HL-60 (cell line): ENCODE measurements around the gene FARS2.

Experiments
- DNase-seq, 2 experiments: peaks; one replicate each; pipeline ENCODE4 v3.0.0-alpha.2; 2010 to 2020; ENCODE audit warnings: low read depth in 1 of 2, low spot score in 1 of 2
- H3K27ac ChIP-seq: fragments of 250-450 bp; sonication (Bioruptor Pico); replicated peaks from 2 replicates; pipeline ENCODE4 v1.5.1; 2020; ENCODE audit warnings: mild to moderate bottlenecking, moderate library complexity
- H3K27me3 ChIP-seq: fragments of 250-450 bp; sonication (Bioruptor Pico); 2 replicates; pipeline ENCODE4 v1.5.1; 2021; ENCODE audit warnings: mild to moderate bottlenecking, moderate library complexity; ENCODE audit not compliant: insufficient read depth, poor library complexity, severe bottlenecking
- H3K4me3 ChIP-seq: replicated peaks from 2 replicates; pipeline ENCODE4 v1.5.1; 2011; ENCODE audit warnings: mild to moderate bottlenecking, control low read depth, low read length; ENCODE audit not compliant: insufficient read depth
- GABPA ChIP-seq: IDR thresholded peaks from 2 replicates; pipeline ENCODE4 v1.6.1; 2012; ENCODE audit warnings: low read depth
- POLR2AphosphoS5 ChIP-seq: IDR thresholded peaks from 2 replicates; pipeline ENCODE4 v1.6.1; 2012; ENCODE audit warnings: low read depth
- SPI1 ChIP-seq: IDR thresholded peaks from 2 replicates; pipeline ENCODE4 v1.6.1; 2012; ENCODE audit warnings: low read depth, mild to moderate bottlenecking, borderline replicate concordance
- TF ChIP-seq, protein P1 (sequence below): IDR thresholded peaks from 2 replicates; pipeline ENCODE4 v1.6.1; 2012; ENCODE audit warnings: low read depth; ENCODE audit not compliant: insufficient replicate concordance
- TF ChIP-seq, protein P2 (sequence below): IDR thresholded peaks from one replicate; pipeline ENCODE4 v1.5.1; 2011; ENCODE audit warnings: low read length, control low read depth, inconsistent platforms; ENCODE audit not compliant: insufficient read depth

FARS2 gene

DNA sequence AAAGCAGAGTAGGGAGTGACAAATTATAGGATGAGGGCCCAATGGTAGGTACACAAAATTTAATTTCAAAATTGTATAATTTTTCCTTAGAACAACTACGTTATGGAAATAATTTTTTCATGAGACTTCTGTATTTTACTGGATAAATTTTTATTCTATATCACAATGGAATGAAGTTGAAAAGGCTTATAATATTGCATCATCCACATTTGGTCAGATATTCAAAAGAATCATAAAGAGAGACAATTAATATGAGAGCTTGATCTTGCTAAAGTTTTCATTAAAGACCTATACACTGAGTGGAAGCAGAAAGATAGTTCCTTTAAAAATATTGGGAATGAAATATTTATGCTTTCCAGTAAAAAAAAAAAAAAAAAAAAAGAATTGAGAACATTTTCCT is 242.8 kb downstream of the FARS2 start:
- TF ChIP-seq SPI1 (no peak), GABPA (no peak), POLR2AphosphoS5 (no peak)
- TF ChIP-seq, protein P1, sequence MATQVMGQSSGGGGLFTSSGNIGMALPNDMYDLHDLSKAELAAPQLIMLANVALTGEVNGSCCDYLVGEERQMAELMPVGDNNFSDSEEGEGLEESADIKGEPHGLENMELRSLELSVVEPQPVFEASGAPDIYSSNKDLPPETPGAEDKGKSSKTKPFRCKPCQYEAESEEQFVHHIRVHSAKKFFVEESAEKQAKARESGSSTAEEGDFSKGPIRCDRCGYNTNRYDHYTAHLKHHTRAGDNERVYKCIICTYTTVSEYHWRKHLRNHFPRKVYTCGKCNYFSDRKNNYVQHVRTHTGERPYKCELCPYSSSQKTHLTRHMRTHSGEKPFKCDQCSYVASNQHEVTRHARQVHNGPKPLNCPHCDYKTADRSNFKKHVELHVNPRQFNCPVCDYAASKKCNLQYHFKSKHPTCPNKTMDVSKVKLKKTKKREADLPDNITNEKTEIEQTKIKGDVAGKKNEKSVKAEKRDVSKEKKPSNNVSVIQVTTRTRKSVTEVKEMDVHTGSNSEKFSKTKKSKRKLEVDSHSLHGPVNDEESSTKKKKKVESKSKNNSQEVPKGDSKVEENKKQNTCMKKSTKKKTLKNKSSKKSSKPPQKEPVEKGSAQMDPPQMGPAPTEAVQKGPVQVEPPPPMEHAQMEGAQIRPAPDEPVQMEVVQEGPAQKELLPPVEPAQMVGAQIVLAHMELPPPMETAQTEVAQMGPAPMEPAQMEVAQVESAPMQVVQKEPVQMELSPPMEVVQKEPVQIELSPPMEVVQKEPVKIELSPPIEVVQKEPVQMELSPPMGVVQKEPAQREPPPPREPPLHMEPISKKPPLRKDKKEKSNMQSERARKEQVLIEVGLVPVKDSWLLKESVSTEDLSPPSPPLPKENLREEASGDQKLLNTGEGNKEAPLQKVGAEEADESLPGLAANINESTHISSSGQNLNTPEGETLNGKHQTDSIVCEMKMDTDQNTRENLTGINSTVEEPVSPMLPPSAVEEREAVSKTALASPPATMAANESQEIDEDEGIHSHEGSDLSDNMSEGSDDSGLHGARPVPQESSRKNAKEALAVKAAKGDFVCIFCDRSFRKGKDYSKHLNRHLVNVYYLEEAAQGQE = no peak
- TF ChIP-seq, protein P2, sequence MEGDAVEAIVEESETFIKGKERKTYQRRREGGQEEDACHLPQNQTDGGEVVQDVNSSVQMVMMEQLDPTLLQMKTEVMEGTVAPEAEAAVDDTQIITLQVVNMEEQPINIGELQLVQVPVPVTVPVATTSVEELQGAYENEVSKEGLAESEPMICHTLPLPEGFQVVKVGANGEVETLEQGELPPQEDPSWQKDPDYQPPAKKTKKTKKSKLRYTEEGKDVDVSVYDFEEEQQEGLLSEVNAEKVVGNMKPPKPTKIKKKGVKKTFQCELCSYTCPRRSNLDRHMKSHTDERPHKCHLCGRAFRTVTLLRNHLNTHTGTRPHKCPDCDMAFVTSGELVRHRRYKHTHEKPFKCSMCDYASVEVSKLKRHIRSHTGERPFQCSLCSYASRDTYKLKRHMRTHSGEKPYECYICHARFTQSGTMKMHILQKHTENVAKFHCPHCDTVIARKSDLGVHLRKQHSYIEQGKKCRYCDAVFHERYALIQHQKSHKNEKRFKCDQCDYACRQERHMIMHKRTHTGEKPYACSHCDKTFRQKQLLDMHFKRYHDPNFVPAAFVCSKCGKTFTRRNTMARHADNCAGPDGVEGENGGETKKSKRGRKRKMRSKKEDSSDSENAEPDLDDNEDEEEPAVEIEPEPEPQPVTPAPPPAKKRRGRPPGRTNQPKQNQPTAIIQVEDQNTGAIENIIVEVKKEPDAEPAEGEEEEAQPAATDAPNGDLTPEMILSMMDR = no peak
- Histone ChIP-seq H3K4me3 (no peak overlapping the region), H3K27ac (no peak overlapping the region), H3K27me3 (no peaks in the 10 kb centered on the region)
- DNase-seq = no peak

DNA sequence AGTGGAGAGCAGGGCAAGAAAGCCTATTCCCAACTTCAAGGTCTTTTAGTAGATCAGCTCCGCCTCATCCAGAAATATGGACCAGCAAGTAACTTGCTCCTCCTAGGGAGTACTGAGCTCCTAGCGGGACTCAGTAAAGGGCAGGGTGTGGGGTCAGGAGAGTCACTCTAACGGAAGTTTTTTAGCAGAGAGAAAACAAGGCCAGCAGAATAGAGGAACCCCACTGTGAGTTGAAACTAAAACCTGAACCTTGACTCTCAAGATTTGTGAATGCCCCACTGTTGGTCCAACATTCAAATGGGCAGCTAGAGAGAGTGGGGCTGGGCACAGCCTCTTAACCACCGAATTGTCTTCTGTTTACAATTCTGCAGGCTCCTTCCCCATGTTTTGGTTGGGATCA is 244.8 kb downstream of the FARS2 start:
- TF ChIP-seq POLR2AphosphoS5 (no peak), SPI1 (no peak), GABPA (no peak)
- TF ChIP-seq, protein P2 = no peak
- TF ChIP-seq, protein P1 = no peak
- no peak for DNase-seq
- H3K4me3 ChIP-seq = no peak overlapping the region
- no peaks in the 10 kb centered on the region for H3K27me3 ChIP-seq
- no peak overlapping the region for H3K27ac ChIP-seq

DNA sequence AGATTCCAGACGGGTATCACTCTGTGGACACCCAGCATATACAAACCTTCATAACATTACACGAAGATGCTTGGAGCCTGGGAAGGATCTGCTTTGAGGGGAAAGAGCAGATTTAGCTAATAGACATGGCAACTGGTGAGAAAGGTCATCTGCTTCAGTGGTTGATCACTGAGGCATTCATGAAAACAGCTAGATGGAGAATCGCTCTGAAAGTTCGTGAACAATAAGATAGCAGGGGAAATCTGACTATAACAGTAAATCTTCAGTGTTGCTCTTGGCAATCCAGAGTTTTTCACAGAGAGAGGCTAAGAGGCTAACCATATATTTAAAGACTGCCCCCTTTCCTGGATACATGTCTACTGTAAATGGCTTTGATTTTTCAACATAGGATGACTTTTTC is 245.3 kb downstream of the FARS2 start:
- Histone ChIP-seq H3K27ac (no peak overlapping the region), H3K27me3 (no peaks in the 10 kb centered on the region), H3K4me3 (no peak overlapping the region)
- no peak for DNase-seq
- TF ChIP-seq, protein P2 = no peak
- TF ChIP-seq GABPA (no peak), SPI1 (no peak), POLR2AphosphoS5 (no peak)
- TF ChIP-seq, protein P1 = no peak
